Testis (tissue), 3 donors: ENCODE results near the gene NOX5. TPM values are rescaled to one million over a fixed set of nuclear protein-coding genes. Genes with fewer than 3 reads are reported as not detected.
A peak's percentile ranks its signal among the peaks of the same experiment; 100 is the strongest.

Experiments
- DNase-seq: peaks from one replicate; pipeline ENCODE4 v3.0.0-alpha.2; 2019
- H3K27ac ChIP-seq, 2 donors: fragments of 200-600 bp; sonication (generic); one replicate each; pipeline ENCODE4 v1.5.1; 2019
- H3K27me3 ChIP-seq: fragments of 200-600 bp; sonication (generic); one replicate; pipeline ENCODE4 v1.5.1; 2019
- H3K36me3 ChIP-seq: fragments of 200-600 bp; sonication (generic); one replicate; pipeline ENCODE4 v1.5.1; 2017; ENCODE audit warnings: low read depth; ENCODE audit errors: missing control alignments
- H3K4me1 ChIP-seq: fragments of 200-600 bp; sonication (generic); one replicate; pipeline ENCODE4 v1.5.1; 2019
- H3K4me3 ChIP-seq, 2 donors: fragments of 200-600 bp; sonication (generic); one replicate each; pipeline ENCODE4 v1.5.1; 2017 to 2019
- H3K9me3 ChIP-seq: fragments of 200-600 bp; sonication (generic); one replicate; pipeline ENCODE4 v1.5.1; 2017
- POLR2A ChIP-seq: fragments of 450-650 bp; IDR thresholded peaks from one replicate; pipeline ENCODE4 v1.6.1; 2017; ENCODE audit warnings: antibody characterized with exemption, mild to moderate bottlenecking, moderate library complexity
- WGBS, 2 donors: methylation state at CpG; one replicate each; pipeline ENCODE4 v1.1.5; 2018; 5-methylcytosine and 5-hydroxymethylcytosine counted together
- intact Hi-C: fragments of 100-400 bp; cut with DNase I; formaldehyde crosslinking; loops from one replicate; pipeline ENCODE4 v1.15.1; 2023; ENCODE audit warnings: low total_unique reads
- polyA plus RNA-seq: library from polyadenylated mRNA; stranded (reverse); fragments of 350-450 nt; fragmentation: Illumina TruSeq; extraction: RNeasy Lipid Tissue Mini Kit (QIAGEN cat#74804); gene quantifications from one replicate; pipeline ENCODE4 v1.2.3, GENCODE V29; 2014; ENCODE audit warnings: low read depth, low replicate concordance; ENCODE audit not compliant: insufficient read depth
- total RNA-seq, 2 donors: library from RNA; depleted of rRNA; stranded (reverse); fragments of >200 nt; gene quantifications; one replicate each; pipeline ENCODE4 v1.2.3, GENCODE V29; 2016
- TF ChIP-seq, protein P1 (sequence below), 3 experiments: fragments of 450-650 bp in 2 of 3; fragments of 200-600 bp in 1 of 3; sonication (generic) in 1 of 3; IDR thresholded peaks; one replicate each; pipeline ENCODE4 v1.5.1; 2016 to 2019; ENCODE audit warnings: antibody characterized with exemption in 3 of 3, mild to moderate bottlenecking in 2 of 3, moderate library complexity in 1 of 3

NOX5 gene
- total and polyA plus RNA-seq, 3 donors from 2014 or later = 7.9 to 12.2 (median 10.7) TPM

DNA sequence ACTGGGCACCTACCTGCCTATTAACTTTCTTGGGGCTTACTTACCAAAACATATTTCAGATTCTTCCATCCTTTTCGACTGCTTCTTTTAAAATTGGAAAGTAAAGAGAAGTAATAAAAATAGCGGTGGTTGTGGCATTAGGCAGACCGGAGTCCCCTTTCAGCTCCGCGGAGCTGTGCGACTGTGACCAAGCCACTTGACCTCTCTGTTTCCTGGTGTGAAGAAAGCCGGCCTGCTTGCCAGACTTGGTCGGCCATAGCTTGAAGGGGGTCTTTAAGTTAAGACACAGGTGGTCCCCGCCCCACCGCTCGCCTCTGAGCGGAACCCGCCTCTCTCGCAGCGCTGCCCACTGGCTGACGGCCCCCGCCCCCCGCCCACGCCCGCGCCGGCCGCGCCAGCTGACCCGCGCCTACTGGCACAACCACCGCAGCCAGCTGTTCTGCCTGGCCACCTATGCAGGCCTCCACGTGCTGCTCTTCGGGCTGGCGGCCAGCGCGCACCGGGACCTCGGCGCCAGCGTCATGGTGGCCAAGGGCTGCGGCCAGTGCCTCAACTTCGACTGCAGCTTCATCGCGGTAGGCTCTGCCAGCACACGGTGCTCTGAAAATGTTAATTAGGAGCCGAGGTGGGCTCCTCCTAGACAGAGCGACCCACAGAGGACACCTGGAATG is 18.3 kb downstream of the NOX5 start:
- H3K27me3 ChIP-seq = no peaks in the 10 kb centered on the region
- no peaks in the 10 kb centered on the region for H3K9me3 ChIP-seq
- TF ChIP-seq, protein P1, sequence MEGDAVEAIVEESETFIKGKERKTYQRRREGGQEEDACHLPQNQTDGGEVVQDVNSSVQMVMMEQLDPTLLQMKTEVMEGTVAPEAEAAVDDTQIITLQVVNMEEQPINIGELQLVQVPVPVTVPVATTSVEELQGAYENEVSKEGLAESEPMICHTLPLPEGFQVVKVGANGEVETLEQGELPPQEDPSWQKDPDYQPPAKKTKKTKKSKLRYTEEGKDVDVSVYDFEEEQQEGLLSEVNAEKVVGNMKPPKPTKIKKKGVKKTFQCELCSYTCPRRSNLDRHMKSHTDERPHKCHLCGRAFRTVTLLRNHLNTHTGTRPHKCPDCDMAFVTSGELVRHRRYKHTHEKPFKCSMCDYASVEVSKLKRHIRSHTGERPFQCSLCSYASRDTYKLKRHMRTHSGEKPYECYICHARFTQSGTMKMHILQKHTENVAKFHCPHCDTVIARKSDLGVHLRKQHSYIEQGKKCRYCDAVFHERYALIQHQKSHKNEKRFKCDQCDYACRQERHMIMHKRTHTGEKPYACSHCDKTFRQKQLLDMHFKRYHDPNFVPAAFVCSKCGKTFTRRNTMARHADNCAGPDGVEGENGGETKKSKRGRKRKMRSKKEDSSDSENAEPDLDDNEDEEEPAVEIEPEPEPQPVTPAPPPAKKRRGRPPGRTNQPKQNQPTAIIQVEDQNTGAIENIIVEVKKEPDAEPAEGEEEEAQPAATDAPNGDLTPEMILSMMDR (IDR thresholded peaks at IDR 0.05) = no peak
- TF ChIP-seq POLR2A = no peak
- peak overlapping the region in 1 of 2 donors; percentile 31 for H3K4me3 ChIP-seq
- H3K36me3 ChIP-seq = no peaks in the 10 kb centered on the region
- no peaks in the 10 kb centered on the region for H3K4me1 ChIP-seq
- H3K27ac ChIP-seq = no peak overlapping the region
- intact Hi-C loops = no loop called here
- WGBS, 2 donors = 61 to 75% methylated on average over 26 to 42 of the region's 43 CpGs
- no peak for DNase-seq

DNA sequence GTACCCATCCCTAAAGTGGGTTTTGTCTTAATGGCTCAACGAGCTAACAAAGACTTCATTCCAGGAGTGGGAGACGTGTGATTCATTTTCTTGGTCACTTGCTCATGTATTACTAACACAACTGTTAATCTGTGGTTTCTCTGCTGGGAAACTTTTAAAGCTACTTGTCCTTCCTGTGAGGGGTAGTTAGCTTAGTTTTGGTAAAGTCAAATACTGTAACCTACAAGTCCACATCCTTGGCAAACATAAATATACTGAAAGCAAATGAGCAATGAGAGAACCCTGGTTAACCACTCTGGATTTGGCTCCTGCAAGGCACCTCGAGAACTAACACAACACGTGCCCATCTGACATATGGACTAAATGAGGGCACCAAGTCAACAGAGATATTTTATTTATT is 19.9 kb downstream of the NOX5 start:
- WGBS, 2 donors = 68 to 69% methylated on average over 4 of the region's 4 CpGs
- Histone ChIP-seq H3K4me3 (no peak overlapping the region), H3K36me3 (no peaks in the 10 kb centered on the region), H3K9me3 (no peaks in the 10 kb centered on the region), H3K27me3 (no peaks in the 10 kb centered on the region), H3K27ac (no peak overlapping the region), H3K4me1 (no peaks in the 10 kb centered on the region)
- intact Hi-C loops = no loop called here
- DNase-seq = no peak
- TF ChIP-seq, protein P1 (IDR thresholded peaks at IDR 0.05) = no peak
- TF ChIP-seq POLR2A = no peak

DNA sequence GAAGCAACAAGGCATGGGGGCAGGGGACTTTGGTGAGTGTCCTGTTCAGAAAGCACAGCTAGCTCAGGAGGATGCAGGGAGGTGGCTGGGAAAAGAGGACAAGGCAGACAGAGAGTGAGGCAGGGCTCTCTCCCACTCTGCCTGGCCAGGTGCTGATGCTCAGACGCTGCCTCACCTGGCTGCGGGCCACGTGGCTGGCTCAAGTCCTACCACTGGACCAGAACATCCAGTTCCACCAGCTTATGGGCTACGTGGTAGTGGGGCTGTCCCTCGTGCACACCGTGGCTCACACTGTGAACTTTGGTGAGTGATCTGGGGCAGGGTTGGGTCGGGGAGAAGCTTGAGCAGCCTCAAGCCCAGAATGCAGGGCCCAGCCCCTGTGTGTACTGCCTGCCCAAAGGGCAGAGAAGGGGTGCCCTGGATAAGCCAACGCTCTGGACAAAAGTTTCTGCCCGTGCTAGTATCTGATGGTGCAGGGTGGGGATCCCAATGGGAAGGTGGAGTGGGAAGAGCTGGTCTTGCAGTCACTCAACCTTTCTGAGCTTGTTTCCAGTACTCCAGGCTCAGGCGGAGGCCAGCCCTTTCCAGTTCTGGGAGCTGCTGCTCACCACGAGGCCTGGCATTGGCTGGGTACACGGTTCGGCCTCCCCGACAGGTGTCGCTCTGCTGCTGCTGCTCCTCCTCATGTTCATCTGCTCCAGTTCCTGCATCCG is 20.9 kb downstream of the NOX5 start:
- Histone ChIP-seq H3K4me1 (no peaks in the 10 kb centered on the region), H3K4me3 (no peak overlapping the region), H3K27me3 (no peaks in the 10 kb centered on the region), H3K27ac (no peak overlapping the region), H3K36me3 (no peaks in the 10 kb centered on the region), H3K9me3 (no peaks in the 10 kb centered on the region)
- 67 to 87% methylated on average over 10 to 16 of the region's 16 CpGs for WGBS, 2 donors
- intact Hi-C loops = no loop called here
- TF ChIP-seq, protein P1 (IDR thresholded peaks at IDR 0.05) = no peak
- no peak for TF ChIP-seq POLR2A
- no peak for DNase-seq

DNA sequence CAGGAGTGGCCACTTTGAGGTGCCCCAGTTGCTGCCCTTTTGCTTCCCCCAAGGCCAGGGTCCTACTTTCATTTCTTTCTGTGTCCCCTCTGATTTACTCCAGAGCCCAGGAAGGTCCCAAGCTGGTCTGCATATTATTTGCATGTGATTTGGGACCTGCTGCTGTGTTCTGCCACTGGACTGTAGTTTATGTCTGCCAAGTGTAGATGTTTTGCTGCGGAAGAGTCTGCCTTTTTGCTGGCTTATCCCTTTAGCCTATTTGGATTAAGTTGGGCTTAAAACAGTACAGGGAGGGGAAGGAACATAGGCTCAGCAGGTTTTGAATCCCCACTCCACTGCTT is 21.4 kb downstream of the NOX5 start:
- H3K27me3 ChIP-seq = no peaks in the 10 kb centered on the region

More for the DNA sequence above, 21.4 kb downstream of the NOX5 start:
- 100% methylated on average over 1 of the region's 1 CpG for WGBS, 2 donors
- TF ChIP-seq POLR2A = no peak
- TF ChIP-seq, protein P1 (IDR thresholded peaks at IDR 0.05) = no peak
- H3K4me3 ChIP-seq = no peak overlapping the region
- no peak for DNase-seq
- intact Hi-C loops = no loop called here
- no peaks in the 10 kb centered on the region for H3K4me1 ChIP-seq
- H3K36me3 ChIP-seq = no peaks in the 10 kb centered on the region
- H3K27ac ChIP-seq = no peak overlapping the region
- H3K9me3 ChIP-seq = no peaks in the 10 kb centered on the region
